Tibial nerve (tissue), 4 donors: ENCODE measurements around the gene COBL.

ENCODE experiments used
- EP300 ChIP-seq, 2 donors: sonication (generic); formaldehyde crosslinking; IDR thresholded peaks; one replicate each; pipeline ENCODE4 v1.6.1; 2017; ENCODE audit warnings: antibody characterized with exemption in 2 of 2, mild to moderate bottlenecking in 1 of 2
- POLR2A ChIP-seq, 2 donors: fragments of 450-650 bp; IDR thresholded peaks; one replicate each; pipeline ENCODE4 v1.6.1; 2017; ENCODE audit warnings: antibody characterized with exemption in 2 of 2, mild to moderate bottlenecking in 2 of 2, moderate library complexity in 2 of 2
- TF ChIP-seq, protein P1 (sequence below), 5 experiments: fragments of 200-600 bp in 3 of 5; fragments of 450-650 bp in 2 of 5; sonication (generic) in 3 of 5; IDR thresholded peaks; one replicate each; pipeline ENCODE4 v1.5.1; 2016 to 2019; ENCODE audit warnings: antibody characterized with exemption in 5 of 5, mild to moderate bottlenecking in 3 of 5, moderate library complexity in 2 of 5

DNA sequence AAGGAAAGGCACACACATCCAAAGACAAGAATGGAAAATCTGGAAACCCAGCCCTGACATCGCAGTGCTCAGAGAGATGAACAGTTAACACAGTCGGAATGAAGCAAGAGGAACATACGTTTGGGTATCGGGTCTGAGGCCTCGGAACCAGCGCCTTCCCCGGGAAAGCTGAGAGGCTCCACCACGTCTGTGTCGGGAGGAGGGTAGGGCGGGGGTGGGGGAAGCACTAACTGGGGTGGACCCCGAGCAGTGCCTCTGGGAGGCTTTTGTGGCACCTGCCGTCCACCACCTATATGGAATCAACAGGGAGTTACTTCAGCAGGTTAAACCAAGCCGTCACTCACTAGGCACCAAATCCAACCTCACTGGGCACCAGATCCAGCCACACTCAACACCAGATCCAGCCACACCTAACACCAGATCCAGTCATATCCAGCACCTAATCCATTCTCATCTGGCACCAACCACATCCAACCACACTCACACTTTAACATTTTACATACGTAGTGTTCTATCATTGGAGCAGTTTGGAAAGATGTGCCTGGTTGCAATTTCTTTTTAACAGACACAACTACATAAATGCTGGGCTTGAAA is 233.6 kb downstream of the COBL start:
- no peak for TF ChIP-seq POLR2A (IDR thresholded peaks at IDR 0.05)
- TF ChIP-seq, protein P1, sequence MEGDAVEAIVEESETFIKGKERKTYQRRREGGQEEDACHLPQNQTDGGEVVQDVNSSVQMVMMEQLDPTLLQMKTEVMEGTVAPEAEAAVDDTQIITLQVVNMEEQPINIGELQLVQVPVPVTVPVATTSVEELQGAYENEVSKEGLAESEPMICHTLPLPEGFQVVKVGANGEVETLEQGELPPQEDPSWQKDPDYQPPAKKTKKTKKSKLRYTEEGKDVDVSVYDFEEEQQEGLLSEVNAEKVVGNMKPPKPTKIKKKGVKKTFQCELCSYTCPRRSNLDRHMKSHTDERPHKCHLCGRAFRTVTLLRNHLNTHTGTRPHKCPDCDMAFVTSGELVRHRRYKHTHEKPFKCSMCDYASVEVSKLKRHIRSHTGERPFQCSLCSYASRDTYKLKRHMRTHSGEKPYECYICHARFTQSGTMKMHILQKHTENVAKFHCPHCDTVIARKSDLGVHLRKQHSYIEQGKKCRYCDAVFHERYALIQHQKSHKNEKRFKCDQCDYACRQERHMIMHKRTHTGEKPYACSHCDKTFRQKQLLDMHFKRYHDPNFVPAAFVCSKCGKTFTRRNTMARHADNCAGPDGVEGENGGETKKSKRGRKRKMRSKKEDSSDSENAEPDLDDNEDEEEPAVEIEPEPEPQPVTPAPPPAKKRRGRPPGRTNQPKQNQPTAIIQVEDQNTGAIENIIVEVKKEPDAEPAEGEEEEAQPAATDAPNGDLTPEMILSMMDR (IDR thresholded peaks at IDR 0.05) = no peak
- TF ChIP-seq EP300 (IDR thresholded peaks at IDR 0.05) = no peak
